ENCODE results near the gene PTGFRN. TPM values are rescaled to one million over a fixed set of nuclear protein-coding genes. Genes with fewer than 3 reads are reported as not detected.

Gene PTGFRN
- total RNA-seq, 2 donors from 2014 or later: 41.6 to 43.2 TPM

- Histone ChIP-seq H3K9ac (ENCODE audit: extremely low read depth, low read length, poor library complexity, severe bottlenecking) (no peak overlapping the region), H3K4me3 (ENCODE audit: low read length) (no peak overlapping the region), H3K9me3 (ENCODE audit: control insufficient read depth, low read length) (no peaks in the 10 kb centered on the region), H3K36me3 (ENCODE audit: control insufficient read depth, insufficient read depth, low read length) (peaks cover 19% of the 10 kb centered on the region), H3K27ac (ENCODE audit: low read depth, low read length) (no peak overlapping the region), H3K27me3 (ENCODE audit: control insufficient read depth, insufficient read depth, low read length, poor library complexity, severe bottlenecking) (no peaks in the 10 kb centered on the region), H3K4me1 (ENCODE audit: control insufficient read depth, insufficient read depth, low read length) (no peaks in the 10 kb centered on the region)
- Mint-ChIP-seq H3K4me1 (no peaks in the 10 kb centered on the region), H3K4me3 (no peak overlapping the region), H3K9me3 (no peaks in the 10 kb centered on the region), H3K36me3 (ENCODE audit: low read depth) (peaks cover 1% of the 10 kb centered on the region), H3K27ac (no peak overlapping the region), H3K27me3 (ENCODE audit: insufficient read depth) (no peaks in the 10 kb centered on the region)
- TF ChIP-seq, protein P1, sequence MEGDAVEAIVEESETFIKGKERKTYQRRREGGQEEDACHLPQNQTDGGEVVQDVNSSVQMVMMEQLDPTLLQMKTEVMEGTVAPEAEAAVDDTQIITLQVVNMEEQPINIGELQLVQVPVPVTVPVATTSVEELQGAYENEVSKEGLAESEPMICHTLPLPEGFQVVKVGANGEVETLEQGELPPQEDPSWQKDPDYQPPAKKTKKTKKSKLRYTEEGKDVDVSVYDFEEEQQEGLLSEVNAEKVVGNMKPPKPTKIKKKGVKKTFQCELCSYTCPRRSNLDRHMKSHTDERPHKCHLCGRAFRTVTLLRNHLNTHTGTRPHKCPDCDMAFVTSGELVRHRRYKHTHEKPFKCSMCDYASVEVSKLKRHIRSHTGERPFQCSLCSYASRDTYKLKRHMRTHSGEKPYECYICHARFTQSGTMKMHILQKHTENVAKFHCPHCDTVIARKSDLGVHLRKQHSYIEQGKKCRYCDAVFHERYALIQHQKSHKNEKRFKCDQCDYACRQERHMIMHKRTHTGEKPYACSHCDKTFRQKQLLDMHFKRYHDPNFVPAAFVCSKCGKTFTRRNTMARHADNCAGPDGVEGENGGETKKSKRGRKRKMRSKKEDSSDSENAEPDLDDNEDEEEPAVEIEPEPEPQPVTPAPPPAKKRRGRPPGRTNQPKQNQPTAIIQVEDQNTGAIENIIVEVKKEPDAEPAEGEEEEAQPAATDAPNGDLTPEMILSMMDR (conservative IDR thresholded peaks at IDR 0.05): no peak
- WGBS, 2 experiments (ENCODE audit: insufficient coverage in 1 of 2, insufficient read length in 1 of 2): 96 to 97% methylated on average over 3 to 6 of the region's 6 CpGs
- no peak for DNase-seq
Observed at GRCh38 chr1:116961606-116962005, 51.9 kb downstream of the PTGFRN start.

GRCh38 chr1:116962987-116963639, 53.4 kb downstream of the PTGFRN start:
- Histone ChIP-seq H3K36me3 (ENCODE audit: control insufficient read depth, insufficient read depth, low read length) (peaks cover 31% of the 10 kb centered on the region), H3K4me1 (ENCODE audit: control insufficient read depth, insufficient read depth, low read length) (no peaks in the 10 kb centered on the region), H3K9me3 (ENCODE audit: control insufficient read depth, low read length) (no peaks in the 10 kb centered on the region), H3K9ac (ENCODE audit: extremely low read depth, low read length, poor library complexity, severe bottlenecking) (no peak overlapping the region), H3K27ac (ENCODE audit: low read depth, low read length) (no peak overlapping the region), H3K4me3 (ENCODE audit: low read length) (no peak overlapping the region), H3K27me3 (ENCODE audit: control insufficient read depth, insufficient read depth, low read length, poor library complexity, severe bottlenecking) (no peaks in the 10 kb centered on the region)
- Mint-ChIP-seq H3K4me3 (no peak overlapping the region), H3K27me3 (ENCODE audit: insufficient read depth) (no peaks in the 10 kb centered on the region), H3K4me1 (no peaks in the 10 kb centered on the region), H3K9me3 (no peaks in the 10 kb centered on the region), H3K27ac (no peak overlapping the region), H3K36me3 (ENCODE audit: low read depth) (peaks cover 15% of the 10 kb centered on the region)
- WGBS, 2 experiments (ENCODE audit: insufficient coverage in 1 of 2, insufficient read length in 1 of 2): 80 to 94% methylated on average over 1 to 4 of the region's 4 CpGs
- TF ChIP-seq, protein P1 (conservative IDR thresholded peaks at IDR 0.05): no peak
- no peak for DNase-seq

GRCh38 chr1:116966791-116967190, 57.1 kb downstream of the PTGFRN start:
- H3K4me1 Mint-ChIP-seq: no peaks in the 10 kb centered on the region

More at GRCh38 chr1:116966791-116967190, 57.1 kb downstream of the PTGFRN start:
- H3K36me3 ChIP-seq (ENCODE audit: control insufficient read depth, insufficient read depth, low read length): peaks cover 43% of the 10 kb centered on the region
- Mint-ChIP-seq H3K36me3 (ENCODE audit: low read depth) (peaks cover 26% of the 10 kb centered on the region), H3K4me3 (no peak overlapping the region), H3K27me3 (ENCODE audit: insufficient read depth) (no peaks in the 10 kb centered on the region), H3K27ac (no peak overlapping the region), H3K9me3 (peaks cover 6% of the 10 kb centered on the region)
- no peak for DNase-seq
- no peaks in the 10 kb centered on the region for H3K27me3 ChIP-seq (ENCODE audit: control insufficient read depth, insufficient read depth, low read length, poor library complexity, severe bottlenecking)
- H3K4me1 ChIP-seq (ENCODE audit: control insufficient read depth, insufficient read depth, low read length): no peaks in the 10 kb centered on the region
- no peak overlapping the region for H3K4me3 ChIP-seq (ENCODE audit: low read length)
- WGBS, 2 experiments (ENCODE audit: insufficient coverage in 1 of 2, insufficient read length in 1 of 2): 97 to 100% methylated on average over 11 of the region's 11 CpGs
- TF ChIP-seq, protein P1 (conservative IDR thresholded peaks at IDR 0.05): no peak
- no peak overlapping the region for H3K27ac ChIP-seq (ENCODE audit: low read depth, low read length)
- H3K9ac ChIP-seq (ENCODE audit: extremely low read depth, low read length, poor library complexity, severe bottlenecking): no peak overlapping the region
- H3K9me3 ChIP-seq (ENCODE audit: control insufficient read depth, low read length): peaks cover 9% of the 10 kb centered on the region
